Right lobe of liver (tissue), 4 donors: ENCODE data around the gene PLEKHG4B.

Source experiments
- POLR2A ChIP-seq: fragments of 450-650 bp; IDR thresholded peaks from one replicate; pipeline ENCODE4 v1.6.1; 2017; ENCODE audit warnings: antibody characterized with exemption, mild to moderate bottlenecking
- TF ChIP-seq, protein P1 (sequence below), 4 donors: fragments of 200-600 bp in 3 of 4; fragments of 450-650 bp in 1 of 4; IDR thresholded peaks; one replicate each; pipeline versions ENCODE4 v1.5.1 to v1.8.0; 2016 to 2022; ENCODE audit warnings: antibody characterized with exemption in 4 of 4, mild to moderate bottlenecking in 2 of 4
- donor health status: DM: no; HTN: no; CAD: no.
- donor health status: DM: no; HTN: no; CAD: no.
- donor health status: DM: no; HTN: yes; CAD: no.

DNA sequence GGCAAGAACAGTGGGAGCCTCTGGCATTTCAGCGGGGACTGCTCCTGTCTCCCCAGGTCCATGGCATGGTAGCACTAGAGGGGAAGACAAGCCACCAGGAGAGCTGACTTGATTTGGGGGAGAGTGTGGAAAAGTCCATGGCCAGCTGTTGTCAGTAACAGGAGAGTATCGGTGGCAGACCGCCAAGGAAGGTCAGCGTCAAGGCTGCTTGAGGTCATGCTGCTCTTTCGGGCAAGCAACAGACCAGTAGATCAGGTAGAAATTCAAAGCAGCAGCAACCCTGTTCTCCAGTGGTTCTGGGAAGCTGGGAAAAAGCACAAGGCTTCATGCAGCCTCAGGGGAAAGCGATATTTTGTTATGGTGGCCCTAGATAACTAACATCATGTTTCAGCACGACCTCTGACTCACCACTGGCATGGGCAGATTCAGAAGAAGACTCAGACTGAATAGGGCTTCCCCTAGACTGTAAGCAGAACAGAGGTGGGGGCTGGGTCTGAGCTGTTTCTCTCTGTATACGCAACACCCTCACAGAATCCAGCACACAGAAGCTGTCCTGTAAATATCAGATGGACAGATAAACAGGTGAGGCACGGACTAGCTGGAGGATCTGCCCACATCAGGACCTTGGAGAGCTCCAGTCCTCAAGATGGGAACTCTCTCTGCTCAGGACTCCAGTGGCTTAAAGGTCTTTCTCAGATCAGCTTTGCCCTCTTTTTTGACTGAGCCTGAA, 35.2 kb upstream of the PLEKHG4B start:
- TF ChIP-seq, protein P1, sequence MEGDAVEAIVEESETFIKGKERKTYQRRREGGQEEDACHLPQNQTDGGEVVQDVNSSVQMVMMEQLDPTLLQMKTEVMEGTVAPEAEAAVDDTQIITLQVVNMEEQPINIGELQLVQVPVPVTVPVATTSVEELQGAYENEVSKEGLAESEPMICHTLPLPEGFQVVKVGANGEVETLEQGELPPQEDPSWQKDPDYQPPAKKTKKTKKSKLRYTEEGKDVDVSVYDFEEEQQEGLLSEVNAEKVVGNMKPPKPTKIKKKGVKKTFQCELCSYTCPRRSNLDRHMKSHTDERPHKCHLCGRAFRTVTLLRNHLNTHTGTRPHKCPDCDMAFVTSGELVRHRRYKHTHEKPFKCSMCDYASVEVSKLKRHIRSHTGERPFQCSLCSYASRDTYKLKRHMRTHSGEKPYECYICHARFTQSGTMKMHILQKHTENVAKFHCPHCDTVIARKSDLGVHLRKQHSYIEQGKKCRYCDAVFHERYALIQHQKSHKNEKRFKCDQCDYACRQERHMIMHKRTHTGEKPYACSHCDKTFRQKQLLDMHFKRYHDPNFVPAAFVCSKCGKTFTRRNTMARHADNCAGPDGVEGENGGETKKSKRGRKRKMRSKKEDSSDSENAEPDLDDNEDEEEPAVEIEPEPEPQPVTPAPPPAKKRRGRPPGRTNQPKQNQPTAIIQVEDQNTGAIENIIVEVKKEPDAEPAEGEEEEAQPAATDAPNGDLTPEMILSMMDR (IDR thresholded peaks at IDR 0.05): no peak
- no peak for TF ChIP-seq POLR2A
